GM12892 (cell line): ENCODE data around the gene METTL18.

Experiments
- DNase-seq: peaks from one replicate; pipeline ENCODE4 v3.0.0; 2011; ENCODE audit not compliant: insufficient read length
- FAIRE-seq: peaks from 2 replicates; lab custom pipeline; 2011; peaks lifted over from hg19 to GRCh38; lab: Jason Lieb, UNC
- POLR2A ChIP-seq: IDR thresholded peaks from 2 replicates; pipeline ENCODE4 v1.6.1; 2011; ENCODE audit warnings: low read depth, low read length, control low read depth
- POLR2AphosphoS5 ChIP-seq: IDR thresholded peaks from 2 replicates; pipeline ENCODE4 v1.6.1; 2011; ENCODE audit warnings: low read depth, low read length, control low read depth
- TAF1 ChIP-seq: IDR thresholded peaks from 2 replicates; pipeline ENCODE4 v1.6.1; 2011; ENCODE audit warnings: low read depth, mild to moderate bottlenecking, control low read depth, low read length, borderline replicate concordance

The METTL18 gene

DNA sequence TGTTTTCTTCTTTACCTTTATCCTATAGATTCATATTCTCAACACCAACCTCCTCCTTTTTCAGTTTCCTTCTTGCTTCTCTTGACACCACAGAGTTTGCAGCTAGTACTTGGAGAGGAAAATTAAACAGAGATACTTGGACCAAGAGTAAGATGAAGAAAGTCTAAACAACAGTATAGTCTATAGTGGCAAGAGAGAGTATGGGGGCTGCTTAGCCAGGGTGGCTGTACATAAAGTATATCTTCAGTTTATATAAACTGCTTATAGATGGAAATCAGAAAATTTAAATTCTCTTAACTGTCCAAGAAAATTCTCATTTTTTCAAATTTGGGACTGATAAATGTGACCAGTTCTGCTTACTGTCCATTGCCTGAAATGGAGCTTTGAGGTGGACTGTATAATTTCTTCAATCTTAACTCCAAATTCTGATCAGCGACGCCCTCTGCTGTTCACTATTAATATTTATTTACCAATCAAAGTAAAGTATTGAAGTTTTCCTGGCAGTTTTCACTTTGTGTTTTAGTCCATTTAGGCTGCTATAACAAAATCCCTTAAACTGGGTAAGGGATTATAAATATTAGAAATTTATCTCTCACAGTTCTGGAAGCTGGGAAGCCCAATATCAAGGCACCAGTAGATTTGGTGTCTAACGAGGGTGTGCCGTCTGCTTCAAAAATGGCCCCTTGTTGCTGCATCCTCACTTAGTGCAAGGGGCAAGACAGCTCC is 14.8 kb upstream of the METTL18 start:
- DNase-seq, result no peak
- FAIRE-seq, result no peak
- TF ChIP-seq POLR2AphosphoS5 (no peak), POLR2A (no peak), TAF1 (no peak)

DNA sequence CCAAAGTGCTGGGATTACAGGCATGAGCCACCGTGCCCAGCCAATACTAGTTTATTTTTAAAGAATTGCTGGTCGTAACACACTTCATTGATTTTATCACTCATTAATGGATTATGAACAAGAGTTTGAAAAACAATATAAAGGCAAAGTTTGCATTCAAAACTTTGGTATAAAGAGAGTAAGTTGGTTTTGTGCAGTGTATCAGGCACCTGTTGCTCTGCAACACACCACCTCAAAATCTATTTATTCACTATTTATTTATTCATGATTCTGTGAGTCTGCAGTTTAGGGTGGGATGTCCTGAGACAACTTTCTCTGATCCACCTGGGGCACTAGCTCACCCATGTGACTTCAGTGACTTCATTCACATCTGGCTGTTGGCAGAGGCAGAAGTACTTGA is 10.2 kb upstream of the METTL18 start:
- DNase-seq (no peak), FAIRE-seq (no peak)
- no peak for TF ChIP-seq POLR2A
- TF ChIP-seq POLR2AphosphoS5, result no peak
- no peak for TF ChIP-seq TAF1

DNA sequence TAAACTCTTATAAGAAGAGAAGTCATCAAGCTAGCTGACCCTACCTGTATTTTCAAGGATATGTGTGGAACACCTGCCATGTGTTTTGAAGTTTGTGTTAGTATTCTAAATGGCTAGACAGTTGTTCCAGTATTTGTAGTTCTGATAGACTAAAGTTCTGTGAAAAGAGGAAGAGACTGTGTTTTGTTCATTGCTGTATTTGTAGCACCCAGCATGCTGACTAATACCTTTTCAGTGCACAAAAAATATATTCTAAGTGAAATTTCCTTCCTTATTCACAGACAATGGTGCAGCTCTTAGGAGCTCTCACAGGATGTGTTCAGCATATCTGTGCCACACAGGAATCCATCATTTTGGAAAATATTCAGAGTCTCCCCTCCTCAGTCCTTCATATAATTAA is 8.2 kb upstream of the METTL18 start:
- no peak for FAIRE-seq
- no peak for DNase-seq
- TF ChIP-seq TAF1, result no peak
- no peak for TF ChIP-seq POLR2A
- no peak for TF ChIP-seq POLR2AphosphoS5

- no peak for FAIRE-seq
- no peak for TF ChIP-seq TAF1
- no peak for TF ChIP-seq POLR2AphosphoS5
- no peak for TF ChIP-seq POLR2A
- DNase-seq, result no peak
Measured at GRCh38 chr1:169797281-169797680, 2.6 kb upstream of the METTL18 start.

- TF ChIP-seq POLR2AphosphoS5, result no peak
- no peak for TF ChIP-seq TAF1
- no peak for TF ChIP-seq POLR2A
- DNase-seq, result no peak
- peak; percentile 40 for FAIRE-seq
Measured at GRCh38 chr1:169796274-169796810, 1.6 kb upstream of the METTL18 start.

GRCh38 chr1:169795687-169796086 is 980 bp upstream of the METTL18 start:
- FAIRE-seq (no peak), DNase-seq (no peak)
- TF ChIP-seq POLR2A (no peak), TAF1 (no peak), POLR2AphosphoS5 (no peak)

DNA sequence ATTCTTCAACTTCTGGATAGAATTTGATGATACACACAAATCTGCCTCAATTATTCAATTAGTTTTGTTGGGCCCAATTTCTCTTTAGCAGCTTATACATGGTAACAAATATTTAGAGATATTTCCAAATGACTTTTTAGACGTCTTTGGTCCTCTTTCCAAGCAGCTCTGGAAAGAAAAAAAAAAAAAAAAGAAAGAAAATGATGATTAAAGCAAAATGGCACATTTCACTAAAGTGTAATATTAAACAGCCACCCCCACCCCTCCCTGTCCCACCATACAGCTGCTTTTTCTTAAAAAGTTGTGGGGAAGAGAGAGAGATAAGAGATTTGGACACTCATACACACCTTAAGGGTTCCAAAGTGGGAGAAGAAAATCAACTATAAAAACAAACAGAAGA is 977 bp downstream of the METTL18 start:
- FAIRE-seq (no peak), DNase-seq (no peak)
- TF ChIP-seq POLR2A (no peak), TAF1 (no peak), POLR2AphosphoS5 (no peak; the same call in 1 of the 2 replicates)

DNA sequence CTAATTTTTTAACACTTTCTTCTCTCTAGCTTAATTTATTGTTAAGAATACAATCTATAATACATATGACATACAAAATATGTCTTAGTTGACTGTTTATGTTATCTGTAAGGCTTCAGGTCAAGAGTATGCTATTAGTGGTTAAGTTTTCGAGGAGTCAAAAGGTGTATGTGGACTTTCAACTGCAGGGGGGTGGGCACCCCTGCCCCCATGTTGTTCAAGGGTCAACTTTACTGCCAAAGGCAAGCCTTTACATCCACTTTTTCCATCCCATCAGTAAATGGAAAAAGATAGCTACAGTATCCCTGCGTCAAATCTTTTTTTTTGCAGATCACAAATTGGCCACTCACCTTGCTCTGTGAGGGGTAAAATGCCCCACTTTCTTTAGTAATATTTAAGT is 6.3 kb downstream of the METTL18 start:
- DNase-seq (no peak), FAIRE-seq (no peak)
- TF ChIP-seq POLR2AphosphoS5, result no peak
- no peak for TF ChIP-seq TAF1
- TF ChIP-seq POLR2A, result no peak

GRCh38 chr1:169786974-169787373 is 7.7 kb downstream of the METTL18 start:
- no peak for FAIRE-seq
- no peak for DNase-seq
- TF ChIP-seq POLR2AphosphoS5, result no peak
- TF ChIP-seq POLR2A, result no peak
- TF ChIP-seq TAF1, result no peak

DNA sequence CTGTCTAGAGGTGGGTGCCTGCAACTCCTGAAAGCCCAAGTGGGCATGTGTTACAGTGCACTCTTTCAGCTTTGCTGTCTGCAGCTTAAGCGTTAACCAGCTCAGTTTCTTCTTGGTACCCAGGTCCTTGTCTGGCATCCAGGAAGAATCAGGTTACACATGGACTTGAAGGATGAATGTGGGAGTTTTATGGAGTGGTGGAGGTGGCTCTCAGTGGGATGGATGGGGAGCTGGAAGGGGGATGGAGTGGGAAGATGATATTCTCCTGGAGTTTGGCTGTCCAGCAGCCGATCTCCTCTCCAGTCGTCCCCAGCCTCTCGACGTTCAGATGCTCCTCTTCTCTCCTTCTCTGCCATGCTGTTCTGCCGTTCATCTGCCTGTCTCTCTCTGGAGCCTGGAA is 9.4 kb downstream of the METTL18 start:
- TF ChIP-seq POLR2AphosphoS5 (no peak), POLR2A (no peak), TAF1 (no peak)
- FAIRE-seq (no peak), DNase-seq (no peak)

- TF ChIP-seq POLR2A (no peak), TAF1 (no peak), POLR2AphosphoS5 (no peak)
- DNase-seq, result no peak
- no peak for FAIRE-seq
Measured at GRCh38 chr1:169784102-169784501, 10.6 kb downstream of the METTL18 start.

GRCh38 chr1:169782596-169782995 is 12.1 kb downstream of the METTL18 start:
- DNase-seq, result no peak

More at GRCh38 chr1:169782596-169782995, 12.1 kb downstream of the METTL18 start:
- FAIRE-seq, result no peak
- no peak for TF ChIP-seq POLR2A
- no peak for TF ChIP-seq POLR2AphosphoS5
- TF ChIP-seq TAF1, result no peak
